ENCODE measurements around the gene LCE1E. TPM values are rescaled to one million over a fixed set of nuclear protein-coding genes. Genes with fewer than 3 reads are reported as not detected.
A peak's percentile ranks its signal among the peaks of the same experiment; 100 is the strongest.

The LCE1E gene
- total RNA-seq, 1 experiment from 2014 or later: not detected

- Histone ChIP-seq H3K4me1 (ENCODE audit: control insufficient read depth in 1 of 2, insufficient read depth in 2 of 2, low read length in 2 of 2) (no peaks in the 10 kb centered on the region), H3K9me2 (ENCODE audit: insufficient read depth) (no peaks in the 10 kb centered on the region), H3K36me3 (ENCODE audit: control insufficient read depth in 1 of 2, insufficient read depth in 2 of 2, low read length in 2 of 2) (no peaks in the 10 kb centered on the region), H3K9ac (ENCODE audit: low read length) (no peak overlapping the region), H2AFZ (ENCODE audit: low read depth, low read length, poor library complexity, severe bottlenecking) (peak overlapping the region; percentile 63), H3K27ac (ENCODE audit: low read depth, low read length) (no peak overlapping the region), H3K4me3 (replicated peaks in 1 of 2; ENCODE audit: low read depth in 1 of 2, low read length in 2 of 2) (no peak overlapping the region), H3K27me3 (ENCODE audit: insufficient read depth, low read length) (peaks cover 26% of the 10 kb centered on the region), H4K20me1 (ENCODE audit: insufficient read depth) (no peaks in the 10 kb centered on the region), H3K79me2 (ENCODE audit: insufficient read depth, low read length) (no peaks in the 10 kb centered on the region), H3K9me3 (ENCODE audit: control insufficient read depth in 1 of 2, insufficient read depth in 1 of 2, low read depth in 1 of 2, low read length in 2 of 2) (no peaks in the 10 kb centered on the region), H3K4me2 (ENCODE audit: low read length) (no peak overlapping the region)
- TF ChIP-seq, protein P1, sequence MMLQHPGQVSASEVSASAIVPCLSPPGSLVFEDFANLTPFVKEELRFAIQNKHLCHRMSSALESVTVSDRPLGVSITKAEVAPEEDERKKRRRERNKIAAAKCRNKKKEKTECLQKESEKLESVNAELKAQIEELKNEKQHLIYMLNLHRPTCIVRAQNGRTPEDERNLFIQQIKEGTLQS (IDR thresholded peaks at IDR 0.05): no peak
- TF ChIP-seq, protein P2, sequence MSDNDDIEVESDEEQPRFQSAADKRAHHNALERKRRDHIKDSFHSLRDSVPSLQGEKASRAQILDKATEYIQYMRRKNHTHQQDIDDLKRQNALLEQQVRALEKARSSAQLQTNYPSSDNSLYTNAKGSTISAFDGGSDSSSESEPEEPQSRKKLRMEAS (IDR thresholded peaks at IDR 0.05): 0 out of 2 replicates have a peak, but pooled peaks have one; percentile 12
- TF ChIP-seq FOSL1 (IDR thresholded peaks at IDR 0.05; ENCODE audit: low read depth) (no peak), CTCF (IDR thresholded peaks at IDR 0.05 in 2 of 3, conservative IDR thresholded peaks at IDR 0.05 in 1 of 3; ENCODE audit: borderline replicate concordance in 1 of 3, insufficient read depth in 1 of 3, low read depth in 2 of 3, low read length in 2 of 3) (peak; percentile 18 to 42 (median 38); a peak in 4 of 6 replicates), EZH2phosphoT487 (IDR thresholded peaks at IDR 0.05; ENCODE audit: borderline replicate concordance) (no peak), TCF7L2 (IDR thresholded peaks at IDR 0.05; ENCODE audit: borderline replicate concordance, extremely low read depth, insufficient read depth, insufficient read length) (no peak), JUND (IDR thresholded peaks at IDR 0.05) (no peak), ELF1 (IDR thresholded peaks at IDR 0.05; ENCODE audit: borderline replicate concordance, low read depth) (no peak), RAD21 (IDR thresholded peaks at IDR 0.05; ENCODE audit: low read depth) (peak; percentile 47), CEBPB (IDR thresholded peaks at IDR 0.05; ENCODE audit: low read depth) (peak; percentile 59; the same call in 1 of the 2 replicates), YY1 (IDR thresholded peaks at IDR 0.05; ENCODE audit: extremely low read depth, insufficient replicate concordance, low read depth, low read length) (no peak)
- ChIA-PET CTCF (no interaction called here), POLR2A (no interaction called here), RAD21 (ENCODE audit: low non-redundant PET in 1 of 2, low total read pairs in 2 of 2, uncharacterized antibody in 2 of 2, unreplicated experiment in 2 of 2) (no interaction called here)
- DNase-seq (ENCODE audit: low read depth, low spot score) (peak; percentile 21), ATAC-seq (peak; percentile 61; the same call in 1 of the 2 replicates)
- intact Hi-C loops (cut with micrococcal nuclease): loop anchor here (5.0 kb wide), 1 partner anchor 182 kb away; no protein-coding TSS in a partner anchor
- no TSS peak for BruUV-seq (replicated peaks)
These were observed 40.8 kb upstream of the LCE1E start for GRCh38 chr1:152745289-152745704.

Data from HCT116 (cell line).